Stimulated activated CD4-positive, alpha-beta T cell treated with anti-CD3 and anti-CD28 coated beads, Interleukin-1b, Interleukin-23, amount 100 ng/mL, for 48 hours (primary cell): ENCODE results near the gene SPEF1.

Experiments used
- DNase-seq: peaks from one replicate; pipeline ENCODE4 v3.0.0-alpha.2; 2020

The SPEF1 gene

DNA sequence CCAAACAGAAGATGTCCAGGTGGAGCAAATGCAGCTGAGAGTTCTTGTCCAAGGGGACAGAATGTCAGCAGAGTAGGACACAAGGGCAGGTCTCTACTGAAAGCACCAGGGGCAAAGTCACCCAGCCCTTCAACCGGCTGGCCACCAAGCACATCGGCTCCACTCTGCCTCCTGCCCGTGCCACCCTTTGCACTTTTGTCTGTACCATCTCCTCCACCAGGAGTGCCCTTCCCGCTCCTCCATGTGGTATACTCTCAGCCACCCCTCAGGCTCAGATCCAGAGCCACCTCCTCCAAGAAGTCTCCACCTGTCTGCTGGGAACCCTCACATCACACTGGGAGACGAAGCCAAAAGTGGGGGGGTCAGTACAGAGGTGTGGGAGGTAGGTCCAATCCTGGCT is 52.9 kb downstream of the SPEF1 start:
- DNase-seq, result no peak
